Activated CD8-positive, alpha-beta T cell treated with anti-CD3 and anti-CD28 coated beads, Interleukin-2, amount 10 ng/mL, durations not matched to agents 7 days and 5 days (primary cell): ENCODE results near the gene TMOD2. TPM values are rescaled to one million over a fixed set of nuclear protein-coding genes. Genes with fewer than 3 reads are reported as not detected.

Experiments
- ATAC-seq: fragments of 150-1000 bp; cut with Tn5 transposase; one replicate; pipeline ENCODE4 v1.10.0; 2021; ENCODE audit warnings: moderate library complexity
- CTCF ChIA-PET: fragments of 350-600 bp; sonication (Branson Sonifier 250); formaldehyde crosslinking; loops from one replicate; lab custom pipeline; 2021; ENCODE audit warnings: antibody characterized with exemption; lab: Charles Lee
- POLR2A ChIA-PET: fragments of 350-600 bp; sonication (Branson Sonifier 250); formaldehyde crosslinking; loops from one replicate; lab custom pipeline; 2021; ENCODE audit warnings: antibody characterized with exemption; lab: Charles Lee
- DNase-seq: peaks from one replicate; pipeline ENCODE4 v3.0.0-alpha.2; 2020
- H3K27ac Mint-ChIP-seq: one replicate; pipeline ENCODE4 v1.8.0; 2021; ENCODE audit warnings: mild to moderate bottlenecking, mixed read lengths
- H3K27me3 Mint-ChIP-seq: one replicate; pipeline ENCODE4 v1.8.0; 2021; ENCODE audit warnings: low read depth, mixed read lengths
- H3K36me3 Mint-ChIP-seq: one replicate; pipeline ENCODE4 v1.8.0; 2021; ENCODE audit warnings: low read depth, mixed read lengths
- H3K4me1 Mint-ChIP-seq: one replicate; pipeline ENCODE4 v1.8.0; 2021; ENCODE audit warnings: low read depth, mixed read lengths
- H3K4me3 Mint-ChIP-seq: one replicate; pipeline ENCODE4 v1.8.0; 2021; ENCODE audit warnings: mild to moderate bottlenecking, mixed read lengths
- H3K9me3 Mint-ChIP-seq: one replicate; pipeline ENCODE4 v1.8.0; 2022; ENCODE audit warnings: mixed read lengths; ENCODE audit not compliant: insufficient read depth
- total RNA-seq, 2 experiments: library from RNA; stranded (reverse); gene quantifications; one replicate each; pipeline ENCODE4 v1.2.3, GENCODE V29; 2021

The TMOD2 gene
- total RNA-seq, 2 experiments from 2014 or later = 12.0 to 12.5 TPM

GRCh38 chr15:51828621-51829375 lies 77.4 kb downstream of the TMOD2 start:
- peaks cover 37% of the 10 kb centered on the region for H3K4me1 Mint-ChIP-seq
- CTCF ChIA-PET = interaction anchor here (1.2 to 2.4 kb wide), 2 partner anchors 10 to 52 kb away, joined by 3 to 12 read pairs; no protein-coding TSS in a partner anchor
- POLR2A ChIA-PET = interaction anchor here (1.2 to 3.2 kb wide), 2 partner anchors 11 to 59 kb away, joined by 3 to 17 read pairs; no protein-coding TSS in a partner anchor
- H3K4me3 Mint-ChIP-seq = peak overlapping the region; percentile 98
- H3K27ac Mint-ChIP-seq = no peak overlapping the region
- DNase-seq = no peak
- peaks cover 14% of the 10 kb centered on the region for H3K27me3 Mint-ChIP-seq
- ATAC-seq = no peak
- H3K9me3 Mint-ChIP-seq = no peaks in the 10 kb centered on the region
- H3K36me3 Mint-ChIP-seq = peaks cover 8% of the 10 kb centered on the region

DNA sequence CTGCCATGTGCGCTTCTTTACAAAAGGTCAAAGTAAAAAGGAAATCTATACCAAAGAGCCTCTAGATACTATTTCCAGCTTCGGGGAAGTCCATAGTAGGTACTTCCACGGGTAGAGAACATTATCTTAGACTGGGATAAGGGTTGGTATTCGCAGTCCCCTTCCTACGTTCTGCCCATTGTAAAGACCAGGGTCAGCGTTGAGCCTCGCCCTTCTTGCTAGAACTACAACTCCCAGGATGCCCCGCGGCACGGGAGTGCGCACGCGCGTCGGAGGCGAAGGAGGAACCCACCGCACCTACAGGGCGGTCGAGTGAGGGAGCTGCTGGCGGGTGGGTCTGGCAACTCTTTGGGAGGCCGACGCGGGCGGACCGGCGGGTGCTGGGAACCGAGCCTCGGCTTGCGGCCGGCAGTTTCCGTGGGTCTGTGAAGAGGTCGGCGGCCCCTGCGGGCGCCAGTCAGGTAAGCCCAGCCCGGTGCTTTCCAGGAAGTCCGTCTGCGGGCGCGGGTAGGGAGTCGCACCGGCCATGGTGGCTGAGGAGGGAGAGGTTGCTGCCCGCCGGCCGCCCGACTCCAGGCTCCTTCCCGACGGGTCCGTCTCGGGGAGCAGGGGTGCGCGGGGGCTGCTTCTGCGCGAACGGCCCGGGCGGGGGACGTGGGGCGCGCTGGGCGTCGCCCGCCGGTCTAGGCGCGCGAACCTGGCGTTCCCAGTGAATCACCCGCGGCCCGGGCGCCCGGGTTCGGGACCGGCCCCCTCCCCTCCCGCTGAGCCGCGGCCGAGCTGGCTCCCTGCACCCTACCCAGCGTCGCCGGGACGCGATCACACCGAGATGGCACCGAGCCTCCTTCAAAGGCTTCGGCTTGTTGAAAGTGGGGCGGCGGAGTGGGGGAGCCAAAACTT lies 78.2 kb downstream of the TMOD2 start, which contains the start of gene TMOD3:
Gene TMOD3 (plus strand): TSS at position 278 of the 900 bp plus-strand sequence. CDS start 33,232 bp downstream, outside the sequence.
- H3K4me1 Mint-ChIP-seq = peaks cover 39% of the 10 kb centered on the region

DNA sequence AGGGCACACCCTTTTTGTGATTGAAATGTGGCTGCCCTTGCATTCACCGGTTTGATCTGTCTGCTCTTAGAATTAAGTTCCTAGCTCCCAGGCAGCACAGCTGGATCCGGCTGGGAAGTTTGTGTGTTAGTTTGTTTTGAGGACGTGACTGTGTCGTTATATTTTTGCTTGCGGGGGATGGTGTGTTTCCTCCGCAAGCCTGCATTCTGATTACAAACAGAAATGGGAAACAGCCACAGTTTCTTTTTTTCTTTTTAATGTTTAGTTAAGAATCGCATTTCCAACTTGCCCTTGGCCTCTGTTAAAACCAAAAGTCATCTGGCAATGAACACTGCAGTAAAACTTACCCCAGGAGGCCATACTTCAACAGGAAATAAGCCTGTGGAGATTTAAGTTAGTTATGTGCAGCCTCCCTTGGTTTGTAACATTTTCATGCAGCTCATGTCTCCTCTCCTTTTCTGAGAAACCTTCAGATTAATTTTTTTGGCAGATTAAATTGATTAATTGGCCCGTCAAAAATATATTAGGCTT lies 78.9 kb downstream of the TMOD2 start:
- peak overlapping the region; percentile 98 for H3K4me3 Mint-ChIP-seq
- POLR2A ChIA-PET = interaction anchor here (0.6 to 3.2 kb wide), 3 partner anchors 10 to 129 kb away, joined by 3 to 17 read pairs (median 3); no protein-coding TSS in a partner anchor
- ATAC-seq = no peak

More for the DNA sequence above, 78.2 kb downstream of the TMOD2 start, which contains the start of gene TMOD3:
- Mint-ChIP-seq H3K36me3 (peaks cover 8% of the 10 kb centered on the region), H3K27ac (peak within 1 kb of the TSS; percentile 95), H3K9me3 (no peaks in the 10 kb centered on the region), H3K27me3 (peaks cover 11% of the 10 kb centered on the region), H3K4me3 (peak within 1 kb of the TSS; percentile 98)
- ChIA-PET POLR2A (interaction anchor here (1.2 to 3.2 kb wide), 3 partner anchors 11 to 60 kb away, joined by 3 to 17 read pairs (median 3); no protein-coding TSS in a partner anchor), CTCF (interaction anchor here (0.7 to 2.4 kb wide), 5 partner anchors 9 to 180 kb away, joined by 3 to 12 read pairs (median 3); no protein-coding TSS in a partner anchor)
- ATAC-seq (peak; percentile 88), DNase-seq (peak; percentile 92)

DNA sequence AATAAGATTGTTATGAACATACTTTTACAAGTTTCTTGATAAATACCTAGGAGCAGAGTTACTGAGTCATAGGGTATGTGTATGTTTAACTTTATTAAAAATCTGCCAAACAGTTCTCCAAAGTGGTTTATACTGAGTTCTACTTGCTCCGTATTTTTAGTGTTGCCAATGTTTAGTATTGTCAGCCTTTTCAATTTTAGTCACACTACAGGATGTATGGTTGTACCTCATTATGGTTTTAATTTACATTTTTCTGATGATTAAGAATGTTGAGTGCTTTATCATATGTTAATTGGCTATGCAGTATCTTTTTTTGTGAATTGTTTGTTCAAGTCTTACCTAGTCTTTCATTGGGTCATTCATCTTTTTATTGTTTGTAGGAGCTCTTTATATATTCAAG lies 82.4 kb downstream of the TMOD2 start:
- H3K4me1 Mint-ChIP-seq = peaks cover 69% of the 10 kb centered on the region
- H3K9me3 Mint-ChIP-seq = no peaks in the 10 kb centered on the region
- H3K27ac Mint-ChIP-seq = no peak overlapping the region
- no peak overlapping the region for H3K4me3 Mint-ChIP-seq
- H3K27me3 Mint-ChIP-seq = no peaks in the 10 kb centered on the region
- POLR2A ChIA-PET = no interaction called here
- peaks cover 14% of the 10 kb centered on the region for H3K36me3 Mint-ChIP-seq
- CTCF ChIA-PET = interaction anchor here (2.0 kb wide), 1 partner anchor 58 kb away, joined by 8 read pairs; no protein-coding TSS in a partner anchor
- ATAC-seq (no peak), DNase-seq (no peak)

More for the DNA sequence above, 78.9 kb downstream of the TMOD2 start:
- Mint-ChIP-seq H3K27me3 (peaks cover 9% of the 10 kb centered on the region), H3K27ac (peak overlapping the region; percentile 95), H3K9me3 (no peaks in the 10 kb centered on the region), H3K4me1 (peaks cover 43% of the 10 kb centered on the region), H3K36me3 (peaks cover 8% of the 10 kb centered on the region)
- DNase-seq = no peak
- CTCF ChIA-PET = interaction anchor here (0.7 to 2.4 kb wide), 6 partner anchors 15 to 181 kb away, joined by 3 to 12 read pairs (median 3); no protein-coding TSS in a partner anchor

DNA sequence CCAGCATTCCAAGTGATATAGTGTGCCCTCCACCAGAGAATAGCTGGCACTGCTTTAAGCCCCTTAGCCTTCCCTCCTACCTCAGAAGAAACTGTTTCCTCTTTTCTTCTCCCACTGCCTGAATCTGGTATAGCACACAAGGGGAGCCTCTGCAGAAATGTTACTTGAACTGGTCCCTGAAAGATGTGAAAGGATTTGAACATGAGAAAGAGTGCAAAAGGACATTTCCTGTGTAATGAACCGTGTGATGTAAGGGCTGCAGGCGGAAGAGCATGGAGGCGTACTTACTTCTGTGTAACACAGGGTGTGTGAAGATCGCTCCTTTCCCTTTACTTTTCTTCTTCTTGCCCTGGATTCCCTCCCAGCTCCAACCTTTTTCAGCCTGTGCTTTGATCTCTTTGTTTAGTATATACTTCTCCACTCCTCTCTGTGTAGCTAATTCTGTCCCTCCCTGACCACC lies 86.4 kb downstream of the TMOD2 start:
- Mint-ChIP-seq H3K9me3 (no peaks in the 10 kb centered on the region), H3K27ac (peak overlapping the region; percentile 73), H3K4me3 (peak overlapping the region; percentile 61), H3K27me3 (no peaks in the 10 kb centered on the region), H3K4me1 (peaks cover 71% of the 10 kb centered on the region), H3K36me3 (peaks cover 16% of the 10 kb centered on the region)
- DNase-seq (peak; percentile 41), ATAC-seq (peak; percentile 70)
- CTCF ChIA-PET = interaction anchor here (0.9 to 1.5 kb wide), 3 partner anchors 8 to 24 kb away, joined by 3 to 4 read pairs (median 3); partner anchors contain the start of gene TMOD3
- POLR2A ChIA-PET = interaction anchor here (0.7 kb wide), 1 partner anchor 650 kb away, joined by 3 read pairs; no protein-coding TSS in a partner anchor

- ChIA-PET CTCF (interaction anchor here (0.9 to 1.5 kb wide), 3 partner anchors 9 to 23 kb away, joined by 3 to 4 read pairs (median 3); partner anchors contain the start of gene TMOD3), POLR2A (interaction anchor here (0.7 to 4.1 kb wide), 3 partner anchors 9 to 650 kb away, joined by 3 to 17 read pairs (median 3); partner anchors contain the start of gene TMOD3)
- DNase-seq (no peak), ATAC-seq (no peak)
- no peaks in the 10 kb centered on the region for H3K9me3 Mint-ChIP-seq
- peaks cover 72% of the 10 kb centered on the region for H3K4me1 Mint-ChIP-seq
- H3K27ac Mint-ChIP-seq = peak overlapping the region; percentile 73
- H3K36me3 Mint-ChIP-seq = peaks cover 16% of the 10 kb centered on the region
- H3K27me3 Mint-ChIP-seq = no peaks in the 10 kb centered on the region
- H3K4me3 Mint-ChIP-seq = peak overlapping the region; percentile 61
Measured at GRCh38 chr15:51838270-51838669, 86.9 kb downstream of the TMOD2 start.

DNA sequence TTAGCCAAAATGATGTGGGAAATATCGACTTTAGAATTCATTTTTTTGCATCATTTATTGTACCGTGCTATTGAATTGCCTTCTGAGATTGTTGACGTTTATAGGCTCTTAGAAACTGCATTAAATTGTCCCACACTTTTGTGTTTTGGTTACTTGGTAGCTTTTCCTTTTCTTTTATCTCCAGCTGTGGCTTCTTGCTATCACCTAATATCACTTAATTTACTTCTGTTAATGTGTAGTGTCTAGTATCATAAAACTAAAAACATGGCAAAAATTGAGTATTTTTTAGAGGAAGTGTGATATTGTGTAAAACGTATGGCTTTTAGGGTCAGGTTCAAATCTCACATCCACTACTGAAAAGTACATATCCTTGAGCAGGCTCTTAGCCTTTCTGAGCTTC lies 89.3 kb downstream of the TMOD2 start:
- no peak overlapping the region for H3K27ac Mint-ChIP-seq
- no peaks in the 10 kb centered on the region for H3K27me3 Mint-ChIP-seq
- DNase-seq = no peak
- POLR2A ChIA-PET = interaction anchor here (4.1 kb wide), 1 partner anchor 12 kb away, joined by 17 read pairs; the partner anchor contains the start of gene TMOD3
- no peak overlapping the region for H3K4me3 Mint-ChIP-seq
- ATAC-seq = no peak
- H3K9me3 Mint-ChIP-seq = no peaks in the 10 kb centered on the region
- peaks cover 69% of the 10 kb centered on the region for H3K4me1 Mint-ChIP-seq
- CTCF ChIA-PET = no interaction called here
- peaks cover 10% of the 10 kb centered on the region for H3K36me3 Mint-ChIP-seq

GRCh38 chr15:51841406-51842040 lies 90.1 kb downstream of the TMOD2 start:
- DNase-seq (no peak), ATAC-seq (no peak)
- Mint-ChIP-seq H3K9me3 (no peaks in the 10 kb centered on the region), H3K4me1 (peaks cover 71% of the 10 kb centered on the region), H3K36me3 (peaks cover 9% of the 10 kb centered on the region), H3K27ac (no peak overlapping the region), H3K4me3 (no peak overlapping the region), H3K27me3 (no peaks in the 10 kb centered on the region)
- ChIA-PET POLR2A (interaction anchor here (0.5 to 4.1 kb wide), 2 partner anchors 12 to 950 kb away, joined by 3 to 17 read pairs; partner anchors contain the start of gene TMOD3), CTCF (no interaction called here)

DNA sequence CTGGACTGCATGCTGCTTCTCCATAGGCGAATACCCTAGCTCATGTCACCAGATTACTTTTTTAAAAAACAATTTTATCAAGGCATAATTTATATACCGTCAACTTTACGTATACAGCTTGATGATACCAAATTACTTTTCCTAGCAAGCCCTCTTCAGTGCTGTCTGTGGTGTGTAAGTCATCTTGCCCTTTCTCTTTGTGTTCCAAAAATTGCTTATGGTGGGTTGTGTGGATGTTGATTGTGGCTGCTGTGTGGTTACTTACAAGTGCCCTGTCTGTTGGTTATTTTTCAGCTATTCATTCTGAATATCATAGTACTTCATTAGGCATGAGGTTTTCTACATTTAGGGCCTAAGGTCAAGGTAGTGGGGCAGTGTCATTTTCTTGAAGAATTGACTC lies 90.9 kb downstream of the TMOD2 start:
- Mint-ChIP-seq H3K9me3 (no peaks in the 10 kb centered on the region), H3K27me3 (no peaks in the 10 kb centered on the region), H3K4me3 (peak overlapping the region; percentile 42), H3K36me3 (peaks cover 12% of the 10 kb centered on the region), H3K4me1 (peaks cover 72% of the 10 kb centered on the region), H3K27ac (no peak overlapping the region)
- CTCF ChIA-PET = interaction anchor here (0.9 kb wide), 1 partner anchor 13 kb away, joined by 3 read pairs; no protein-coding TSS in a partner anchor
- POLR2A ChIA-PET = interaction anchor here (0.5 to 4.1 kb wide), 2 partner anchors 13 to 951 kb away, joined by 3 to 17 read pairs; partner anchors contain the start of gene TMOD3
- DNase-seq (no peak), ATAC-seq (no peak)
